GM21717 (cell line): Measurements from ENCODE around the gene ADNP2.

ENCODE experiments used
- ATAC-seq: cut with Tn5 transposase; IDR thresholded peaks from one replicate; pipeline ENCODE4 v1.9.1; 2021; ENCODE audit warnings: mild to moderate bottlenecking, moderate library complexity; ENCODE audit not compliant: unreplicated experiment

ADNP2 gene

GRCh38 chr18:80106482-80107051 lies 2.5 kb upstream of the ADNP2 start:
- no peak for ATAC-seq

- ATAC-seq: no peak
Observed at GRCh38 chr18:80107426-80107825, 1.6 kb upstream of the ADNP2 start.

GRCh38 chr18:80108121-80108536 lies 933 bp upstream of the ADNP2 start:
- no peak for ATAC-seq

- peak; percentile 32 for ATAC-seq
Observed at GRCh38 chr18:80109676-80110078, 615 bp downstream of the ADNP2 start.

- no peak for ATAC-seq
Observed at GRCh38 chr18:80112624-80113248, 3.7 kb downstream of the ADNP2 start.

GRCh38 chr18:80115035-80115434 lies 6.0 kb downstream of the ADNP2 start:
- no peak for ATAC-seq

- ATAC-seq: no peak
Observed at GRCh38 chr18:80119111-80119510, 10.0 kb downstream of the ADNP2 start.

- ATAC-seq: no peak
Observed at GRCh38 chr18:80120932-80121331, 11.9 kb downstream of the ADNP2 start.

- ATAC-seq: no peak
Observed at GRCh38 chr18:80124131-80124530, 15.1 kb downstream of the ADNP2 start.

- no peak for ATAC-seq
Observed at GRCh38 chr18:80126797-80127196, 17.7 kb downstream of the ADNP2 start.

- ATAC-seq: no peak
Observed at GRCh38 chr18:80127635-80128034, 18.6 kb downstream of the ADNP2 start.

- no peak for ATAC-seq
Observed at GRCh38 chr18:80129672-80130367, 20.8 kb downstream of the ADNP2 start.

GRCh38 chr18:80130555-80130954 lies 21.5 kb downstream of the ADNP2 start:
- no peak for ATAC-seq

- ATAC-seq: no peak
Observed at GRCh38 chr18:80132180-80132812, 23.2 kb downstream of the ADNP2 start.

GRCh38 chr18:80133124-80133523 lies 24.1 kb downstream of the ADNP2 start:
- ATAC-seq: no peak

GRCh38 chr18:80135136-80135535 lies 26.1 kb downstream of the ADNP2 start:
- no peak for ATAC-seq

- ATAC-seq: no peak
Observed at GRCh38 chr18:80136679-80137078, 27.6 kb downstream of the ADNP2 start.

GRCh38 chr18:80137137-80137536 lies 28.1 kb downstream of the ADNP2 start:
- no peak for ATAC-seq

- ATAC-seq: no peak
Observed at GRCh38 chr18:80137976-80138375, 28.9 kb downstream of the ADNP2 start.

- no peak for ATAC-seq
Observed at GRCh38 chr18:80140455-80140985, 31.5 kb downstream of the ADNP2 start.

- ATAC-seq: no peak
Observed at GRCh38 chr18:80143881-80144280, 34.8 kb downstream of the ADNP2 start.
